AG04449 (cell line): ENCODE measurements around the gene CCDC68.

Source experiments
- CTCF ChIA-PET: fragments of 350-600 bp; formaldehyde crosslinking; extraction: SDS; loops from one replicate; lab custom pipeline; 2021; ENCODE audit warnings: antibody characterized with exemption; lab: Yijun Ruan, JAX
- POLR2A ChIA-PET: fragments of 400-600, 350-600 bp; formaldehyde crosslinking; extraction: SDS; loops from one replicate; lab custom pipeline; 2020; ENCODE audit warnings: antibody characterized with exemption, inconsistent platforms; lab: Yijun Ruan, JAX
- DNase-seq: peaks from one replicate; pipeline ENCODE4 v3.0.0-alpha.2; 2010; ENCODE audit warnings: low read depth, low spot score
- H3K4me3 ChIP-seq: 2 replicates; pipeline ENCODE4 v1.5.1; 2011; ENCODE audit warnings: low read depth, mild to moderate bottlenecking, control low read depth, low read length
- TF ChIP-seq, protein P1 (sequence below): IDR thresholded peaks from one replicate; pipeline ENCODE4 v1.5.1; 2011; ENCODE audit warnings: mild to moderate bottlenecking, moderate library complexity, low read length, control low read depth, inconsistent platforms; ENCODE audit not compliant: insufficient read depth; ENCODE audit errors: missing control alignments

The CCDC68 gene

DNA sequence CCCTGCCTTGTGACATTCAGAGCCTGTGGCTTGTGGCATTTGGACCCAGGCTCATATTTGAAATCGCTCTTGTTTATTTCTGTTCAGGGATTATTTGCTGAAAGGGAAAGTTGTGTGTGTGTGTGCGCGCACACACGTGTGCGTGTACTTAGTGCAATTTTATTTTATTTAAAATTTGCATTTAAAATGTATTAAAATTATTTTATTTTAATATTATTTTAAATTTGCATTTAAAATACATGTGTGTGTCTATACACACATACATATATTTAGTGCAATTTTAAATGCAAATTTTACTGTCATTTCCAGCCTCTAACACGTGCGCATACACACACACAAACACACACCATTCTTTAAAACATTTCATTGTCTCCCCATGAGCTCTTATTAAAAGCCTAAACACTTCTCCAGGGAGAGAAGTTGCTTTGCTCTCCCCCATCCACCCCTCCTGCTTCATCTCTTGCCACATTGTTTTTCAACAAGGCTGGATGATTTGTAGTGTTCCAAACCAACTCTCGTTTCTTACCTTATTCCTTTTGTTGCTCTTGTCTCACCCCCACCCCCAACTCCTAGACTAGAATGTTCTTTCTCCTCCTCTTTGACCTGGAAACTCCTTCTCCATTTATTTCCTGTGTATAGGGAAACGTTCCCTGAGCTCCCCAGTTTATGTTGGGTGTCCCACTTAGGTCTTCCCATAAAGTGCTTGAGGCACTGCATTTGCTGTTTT, 3.8 kb upstream of the CCDC68 start:
- ChIA-PET CTCF (no interaction called here), POLR2A (no interaction called here)
- no peak overlapping the region for H3K4me3 ChIP-seq
- no peak for DNase-seq
- TF ChIP-seq, protein P1, sequence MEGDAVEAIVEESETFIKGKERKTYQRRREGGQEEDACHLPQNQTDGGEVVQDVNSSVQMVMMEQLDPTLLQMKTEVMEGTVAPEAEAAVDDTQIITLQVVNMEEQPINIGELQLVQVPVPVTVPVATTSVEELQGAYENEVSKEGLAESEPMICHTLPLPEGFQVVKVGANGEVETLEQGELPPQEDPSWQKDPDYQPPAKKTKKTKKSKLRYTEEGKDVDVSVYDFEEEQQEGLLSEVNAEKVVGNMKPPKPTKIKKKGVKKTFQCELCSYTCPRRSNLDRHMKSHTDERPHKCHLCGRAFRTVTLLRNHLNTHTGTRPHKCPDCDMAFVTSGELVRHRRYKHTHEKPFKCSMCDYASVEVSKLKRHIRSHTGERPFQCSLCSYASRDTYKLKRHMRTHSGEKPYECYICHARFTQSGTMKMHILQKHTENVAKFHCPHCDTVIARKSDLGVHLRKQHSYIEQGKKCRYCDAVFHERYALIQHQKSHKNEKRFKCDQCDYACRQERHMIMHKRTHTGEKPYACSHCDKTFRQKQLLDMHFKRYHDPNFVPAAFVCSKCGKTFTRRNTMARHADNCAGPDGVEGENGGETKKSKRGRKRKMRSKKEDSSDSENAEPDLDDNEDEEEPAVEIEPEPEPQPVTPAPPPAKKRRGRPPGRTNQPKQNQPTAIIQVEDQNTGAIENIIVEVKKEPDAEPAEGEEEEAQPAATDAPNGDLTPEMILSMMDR = no peak

DNA sequence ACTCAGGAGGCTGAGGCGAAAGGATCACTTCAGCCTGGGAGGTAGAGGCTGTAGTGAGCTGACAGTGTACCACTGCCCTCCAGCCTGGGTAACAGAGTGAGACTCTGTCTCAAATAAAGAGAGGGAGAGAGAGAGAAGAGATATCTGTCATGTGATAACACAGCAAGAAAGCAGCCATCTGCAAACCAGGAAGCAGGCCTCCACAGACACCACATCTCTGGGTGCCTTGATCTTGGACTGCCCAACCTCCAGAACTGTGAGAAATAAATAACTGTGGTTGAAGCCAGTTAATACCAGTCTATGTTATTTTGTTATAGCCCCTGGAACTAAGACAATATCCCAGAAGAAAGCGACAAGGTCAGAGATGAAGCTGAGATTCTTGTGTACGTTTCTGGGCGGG, 2.6 kb upstream of the CCDC68 start:
- H3K4me3 ChIP-seq = no peak overlapping the region
- no peak for DNase-seq
- CTCF ChIA-PET = interaction anchor here (0.6 kb wide), 1 partner anchor 22 kb away, joined by 3 read pairs; no protein-coding TSS in a partner anchor
- POLR2A ChIA-PET = no interaction called here
- TF ChIP-seq, protein P1 = no peak

DNA sequence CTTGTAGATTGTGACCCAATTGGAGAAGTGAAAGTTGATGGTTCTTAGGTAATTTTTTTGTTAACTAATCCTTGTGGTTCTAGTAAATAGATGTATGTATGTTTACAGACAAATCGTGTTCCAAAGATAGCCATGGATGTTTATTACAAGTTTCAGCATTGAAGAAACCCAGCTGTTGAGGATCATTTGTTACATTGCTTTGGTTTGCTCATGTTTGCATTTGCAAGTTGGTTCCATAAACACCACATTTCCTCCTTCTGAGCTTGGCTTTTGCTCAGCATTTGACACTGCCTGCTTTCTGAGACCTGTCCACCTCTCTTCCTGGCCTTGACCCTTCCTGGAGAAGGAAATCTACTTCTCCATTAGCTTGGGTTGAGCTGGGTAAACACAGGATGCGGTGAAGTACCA, 1.8 kb upstream of the CCDC68 start:
- TF ChIP-seq, protein P1 = no peak
- DNase-seq = no peak
- no peak overlapping the region for H3K4me3 ChIP-seq
- CTCF ChIA-PET = no interaction called here
- POLR2A ChIA-PET = no interaction called here

DNA sequence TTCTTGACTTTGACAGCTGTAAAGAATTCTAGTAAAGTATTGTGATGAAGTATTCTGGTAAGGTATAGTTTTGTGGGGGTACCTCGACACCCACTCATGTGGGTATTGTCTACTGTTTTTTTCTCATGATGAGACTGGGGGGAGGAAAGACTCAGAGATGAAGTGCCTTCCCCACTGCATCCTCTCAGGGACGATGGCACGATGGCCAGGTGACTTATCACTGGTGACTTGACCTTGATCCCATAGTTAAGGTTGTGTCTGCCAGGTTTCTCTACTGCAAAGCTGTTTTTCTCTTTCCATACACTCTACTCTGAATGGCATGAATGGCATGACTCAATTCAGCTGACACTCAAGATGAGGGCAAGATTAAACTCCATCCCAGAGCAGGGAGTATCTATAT, 936 bp upstream of the CCDC68 start:
- no peak overlapping the region for H3K4me3 ChIP-seq
- no peak for DNase-seq
- ChIA-PET POLR2A (no interaction called here), CTCF (no interaction called here)
- TF ChIP-seq, protein P1 = no peak

DNA sequence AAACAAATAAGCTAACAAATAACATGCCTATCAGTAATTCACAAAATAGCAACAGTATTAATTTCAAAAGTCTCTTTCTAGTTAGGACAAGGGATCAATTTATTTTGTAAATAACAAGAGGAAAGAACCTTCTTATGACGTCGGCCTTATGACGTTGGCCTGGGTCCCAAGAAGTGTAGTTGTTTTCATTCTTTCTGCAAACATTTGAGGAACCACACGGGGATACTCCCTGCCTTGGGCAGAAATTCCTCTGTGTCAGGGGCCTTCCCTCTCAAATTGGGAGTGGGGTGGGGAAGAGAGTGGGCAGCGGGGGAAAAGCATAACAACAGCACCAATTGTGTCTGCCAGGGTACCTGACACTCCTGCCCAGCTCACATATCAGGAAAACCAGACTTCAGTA, 1.3 kb downstream of the CCDC68 start:
- TF ChIP-seq, protein P1 = no peak
- no peak overlapping the region for H3K4me3 ChIP-seq
- POLR2A ChIA-PET = no interaction called here
- no peak for DNase-seq
- CTCF ChIA-PET = no interaction called here

DNA sequence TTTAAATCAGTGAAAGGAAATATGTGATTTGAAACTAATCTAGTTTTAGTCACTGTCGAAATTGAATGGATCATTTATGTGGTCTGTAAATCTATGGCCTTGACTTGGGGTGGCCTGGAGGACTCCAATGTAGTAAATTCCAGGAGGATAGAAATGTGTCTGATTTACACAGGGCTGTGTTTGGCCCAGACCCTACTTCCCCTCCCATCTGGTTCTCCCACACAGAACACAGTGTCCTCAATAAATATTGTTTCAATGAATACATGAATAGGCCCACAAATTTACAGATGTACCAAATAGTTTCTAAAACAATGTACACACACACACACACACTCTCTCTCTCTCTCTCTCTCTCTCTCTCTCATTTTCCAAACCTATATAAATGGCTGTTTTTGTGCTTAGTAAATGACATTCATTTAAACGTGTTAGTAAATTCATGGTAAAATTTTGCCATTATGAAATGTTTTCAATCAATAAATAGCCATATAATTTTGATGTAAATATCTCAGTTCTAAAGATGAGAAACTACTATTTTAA, 1.9 kb downstream of the CCDC68 start:
- DNase-seq = no peak
- ChIA-PET CTCF (no interaction called here), POLR2A (no interaction called here)
- no peak overlapping the region for H3K4me3 ChIP-seq
- TF ChIP-seq, protein P1 = no peak
